Measurements from ENCODE around the gene KIAA0319L. TPM values are rescaled to one million over a fixed set of nuclear protein-coding genes. Genes with fewer than 3 reads are reported as not detected.

The KIAA0319L gene
- total RNA-seq, 2 donors from 2014 or later = 62.4 to 62.6 TPM

DNA sequence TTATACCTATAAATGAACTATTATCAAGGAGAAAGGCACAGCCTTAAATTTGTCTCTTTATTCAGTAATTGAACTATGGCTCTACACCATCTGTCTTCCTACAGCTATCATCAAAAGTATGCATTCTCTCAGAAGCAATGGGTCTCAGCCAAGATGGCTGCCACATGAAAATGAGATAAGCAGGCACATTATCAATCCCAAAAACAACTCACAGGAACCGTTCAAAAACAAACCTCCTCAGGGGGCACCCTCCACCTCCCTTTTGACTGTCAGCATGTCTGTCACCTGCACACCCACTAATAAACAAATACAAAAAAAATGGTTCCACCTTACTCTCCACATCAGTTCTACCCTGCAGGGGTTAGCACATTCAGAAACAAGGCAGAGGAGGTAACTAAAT, 23.6 kb downstream of the KIAA0319L start:
- H3K4me1 ChIP-seq (ENCODE audit: control insufficient read depth in 1 of 2, low read depth in 2 of 2) = peaks cover 21 to 44% of the 10 kb centered on the region in 2 donors
- ATAC-seq (ENCODE audit: insufficient number of reproducible peaks, low FRiP score, low read depth) = no peak
- TF ChIP-seq, protein P1, sequence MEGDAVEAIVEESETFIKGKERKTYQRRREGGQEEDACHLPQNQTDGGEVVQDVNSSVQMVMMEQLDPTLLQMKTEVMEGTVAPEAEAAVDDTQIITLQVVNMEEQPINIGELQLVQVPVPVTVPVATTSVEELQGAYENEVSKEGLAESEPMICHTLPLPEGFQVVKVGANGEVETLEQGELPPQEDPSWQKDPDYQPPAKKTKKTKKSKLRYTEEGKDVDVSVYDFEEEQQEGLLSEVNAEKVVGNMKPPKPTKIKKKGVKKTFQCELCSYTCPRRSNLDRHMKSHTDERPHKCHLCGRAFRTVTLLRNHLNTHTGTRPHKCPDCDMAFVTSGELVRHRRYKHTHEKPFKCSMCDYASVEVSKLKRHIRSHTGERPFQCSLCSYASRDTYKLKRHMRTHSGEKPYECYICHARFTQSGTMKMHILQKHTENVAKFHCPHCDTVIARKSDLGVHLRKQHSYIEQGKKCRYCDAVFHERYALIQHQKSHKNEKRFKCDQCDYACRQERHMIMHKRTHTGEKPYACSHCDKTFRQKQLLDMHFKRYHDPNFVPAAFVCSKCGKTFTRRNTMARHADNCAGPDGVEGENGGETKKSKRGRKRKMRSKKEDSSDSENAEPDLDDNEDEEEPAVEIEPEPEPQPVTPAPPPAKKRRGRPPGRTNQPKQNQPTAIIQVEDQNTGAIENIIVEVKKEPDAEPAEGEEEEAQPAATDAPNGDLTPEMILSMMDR (IDR thresholded peaks at IDR 0.05) = no peak
- H3K9me3 ChIP-seq = no peaks in the 10 kb centered on the region
- H3K36me3 ChIP-seq = no peaks in the 10 kb centered on the region
- no peak for DNase-seq (ENCODE audit: low spot score)
- H3K27me3 ChIP-seq (replicated peaks; ENCODE audit: insufficient read depth) = no peaks in the 10 kb centered on the region
- H3K4me3 ChIP-seq = no peak overlapping the region
- H3K27ac ChIP-seq = peak overlapping the region in 1 of 2 donors; percentile 42

DNA sequence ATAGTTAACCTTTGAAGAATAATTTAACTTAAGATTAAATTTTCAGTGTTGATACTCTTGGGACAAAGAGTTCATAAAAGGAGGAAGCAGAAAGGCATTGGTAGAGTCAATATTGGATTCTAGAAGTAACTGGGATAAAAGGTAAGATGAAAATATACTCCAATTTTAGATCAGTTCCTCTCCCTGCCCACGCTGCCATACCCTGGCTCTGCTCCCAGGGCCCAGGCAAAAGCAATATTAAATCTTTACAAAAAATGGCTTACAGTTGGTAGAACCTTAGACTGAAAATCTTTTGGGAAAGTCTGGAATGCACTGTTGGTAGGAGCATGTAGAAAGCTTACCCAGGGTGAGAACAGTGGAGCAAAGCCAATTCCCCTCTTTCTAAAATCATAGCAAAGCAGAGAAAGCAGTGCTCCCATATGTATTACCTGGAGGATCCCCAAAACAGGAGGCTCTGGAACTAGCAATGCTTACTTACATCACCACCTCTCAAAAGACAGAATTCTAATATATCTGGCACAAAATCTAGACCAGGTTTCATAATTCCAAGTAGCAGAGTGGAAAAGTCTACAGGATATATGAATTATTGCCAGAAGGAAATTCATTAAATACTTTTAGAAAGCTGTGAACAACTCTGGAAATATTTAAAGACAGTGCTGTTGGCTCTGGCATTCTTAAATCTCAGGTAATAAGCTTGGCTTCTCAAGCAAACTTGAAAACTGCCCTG, 24.5 kb downstream of the KIAA0319L start:
- H3K4me1 ChIP-seq (ENCODE audit: control insufficient read depth in 1 of 2, low read depth in 2 of 2) = peaks cover 13 to 37% of the 10 kb centered on the region in 2 donors
- DNase-seq (ENCODE audit: low spot score) (no peak), ATAC-seq (ENCODE audit: insufficient number of reproducible peaks, low FRiP score, low read depth) (no peak)
- no peaks in the 10 kb centered on the region for H3K9me3 ChIP-seq
- H3K36me3 ChIP-seq = no peaks in the 10 kb centered on the region
- no peaks in the 10 kb centered on the region for H3K27me3 ChIP-seq (replicated peaks; ENCODE audit: insufficient read depth)
- peak overlapping the region; percentile 3 to 42 for H3K27ac ChIP-seq
- TF ChIP-seq, protein P1 (IDR thresholded peaks at IDR 0.05) = no peak
- no peak overlapping the region for H3K4me3 ChIP-seq

DNA sequence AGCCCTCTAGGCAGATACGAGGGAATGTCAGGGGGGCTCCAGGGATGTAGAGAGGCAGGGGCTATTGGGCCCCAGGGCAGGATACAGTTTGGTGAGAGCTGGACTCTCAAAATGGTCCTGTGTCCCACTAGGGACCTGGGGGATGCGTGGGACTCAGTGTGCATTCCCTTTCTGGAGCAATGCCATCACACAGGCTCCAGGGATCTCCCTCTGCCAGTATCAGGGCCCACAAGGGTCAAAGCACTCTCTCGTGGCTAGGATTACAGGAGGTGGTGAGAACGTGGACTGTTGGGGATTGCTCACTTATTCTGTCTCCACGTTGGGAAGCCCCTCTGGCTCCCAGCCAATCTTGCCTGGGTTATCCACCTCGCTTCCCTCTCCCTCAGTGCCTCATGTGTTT, 25.8 kb downstream of the KIAA0319L start:
- no peaks in the 10 kb centered on the region for H3K27me3 ChIP-seq (replicated peaks; ENCODE audit: insufficient read depth)
- H3K4me3 ChIP-seq = no peak overlapping the region
- DNase-seq (ENCODE audit: low spot score) (no peak), ATAC-seq (ENCODE audit: insufficient number of reproducible peaks, low FRiP score, low read depth) (no peak)
- TF ChIP-seq, protein P1 (IDR thresholded peaks at IDR 0.05) = no peak
- H3K9me3 ChIP-seq = no peaks in the 10 kb centered on the region
- peaks cover 12 to 31% of the 10 kb centered on the region in 2 donors for H3K4me1 ChIP-seq (ENCODE audit: control insufficient read depth in 1 of 2, low read depth in 2 of 2)
- peak overlapping the region in 1 of 2 donors; percentile 42 for H3K27ac ChIP-seq
- no peaks in the 10 kb centered on the region for H3K36me3 ChIP-seq

DNA sequence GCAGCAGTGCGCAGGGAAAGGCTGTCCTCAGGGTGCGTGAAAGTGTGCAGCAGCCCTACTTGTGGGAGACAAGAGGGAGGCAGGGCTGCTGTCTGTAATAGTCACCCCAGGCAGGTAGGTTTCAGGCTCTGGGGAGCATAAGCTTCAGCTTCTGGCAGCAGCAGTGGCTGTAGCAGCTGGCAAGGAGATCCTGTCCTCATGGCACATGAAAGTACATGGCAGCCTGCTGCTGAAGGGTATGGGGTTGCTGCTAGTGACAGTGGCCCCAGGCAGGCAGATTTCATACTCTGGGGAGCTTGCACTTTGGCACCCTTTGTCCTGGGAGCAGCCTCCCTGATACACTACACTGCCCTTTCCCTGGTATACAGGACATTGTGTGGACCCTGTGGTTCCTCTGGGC, 26.3 kb downstream of the KIAA0319L start:
- H3K4me1 ChIP-seq (ENCODE audit: control insufficient read depth in 1 of 2, low read depth in 2 of 2) = peaks cover 12 to 31% of the 10 kb centered on the region in 2 donors
- H3K9me3 ChIP-seq = no peaks in the 10 kb centered on the region
- TF ChIP-seq, protein P1 (IDR thresholded peaks at IDR 0.05) = no peak
- H3K4me3 ChIP-seq = no peak overlapping the region
- DNase-seq (ENCODE audit: low spot score) (no peak), ATAC-seq (ENCODE audit: insufficient number of reproducible peaks, low FRiP score, low read depth) (no peak)
- H3K27me3 ChIP-seq (replicated peaks; ENCODE audit: insufficient read depth) = no peaks in the 10 kb centered on the region
- no peaks in the 10 kb centered on the region for H3K36me3 ChIP-seq
- H3K27ac ChIP-seq = no peak overlapping the region

DNA sequence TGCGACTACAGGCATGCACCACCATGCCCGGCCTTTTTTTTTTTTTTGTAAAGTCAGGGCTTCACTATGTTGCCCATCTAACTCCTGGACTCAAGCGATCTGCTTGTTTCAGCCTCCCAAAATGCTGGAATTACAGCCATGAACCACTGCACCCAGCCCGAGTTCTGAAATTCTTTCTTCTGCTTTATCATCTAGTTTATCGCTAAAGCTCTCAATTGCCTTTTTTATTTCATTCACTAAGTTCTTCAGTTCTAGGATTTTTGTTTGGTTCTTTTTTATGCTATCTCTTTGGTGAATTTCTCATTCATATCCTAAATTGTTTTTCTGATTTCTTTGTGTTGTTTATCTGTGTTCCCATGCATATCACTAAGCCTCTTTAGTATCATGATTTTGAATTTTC, 27.0 kb downstream of the KIAA0319L start:
- Histone ChIP-seq H3K36me3 (no peaks in the 10 kb centered on the region), H3K4me3 (no peak overlapping the region), H3K27me3 (replicated peaks; ENCODE audit: insufficient read depth) (no peaks in the 10 kb centered on the region), H3K27ac (no peak overlapping the region), H3K4me1 (ENCODE audit: control insufficient read depth in 1 of 2, low read depth in 2 of 2) (peaks cover 12 to 31% of the 10 kb centered on the region in 2 donors), H3K9me3 (no peaks in the 10 kb centered on the region)
- no peak for ATAC-seq (ENCODE audit: insufficient number of reproducible peaks, low FRiP score, low read depth)
- TF ChIP-seq, protein P1 (IDR thresholded peaks at IDR 0.05) = no peak
- DNase-seq (ENCODE audit: low spot score) = no peak

Data from thoracic aorta (tissue), 2 donors.